K562 (cell line): ENCODE data around the gene LPCAT1. TPM values are rescaled to one million over a fixed set of nuclear protein-coding genes. Genes with fewer than 3 reads are reported as not detected.

Experiments
- ATAC-seq: fragments of 200-7000 bp; cut with Tn5 transposase; 3 replicates; pipeline ENCODE4 v1.9.1; 2020; ENCODE audit warnings: moderate library complexity
- BruUV-seq: library from RNA; stranded (reverse); fragments of 400-500 nt; replicated peaks from 2 replicates; lab custom pipeline; 2021; lab: Mats Ljungman, UMichigan
- CTCF ChIA-PET: fragments of 300-600 bp; formaldehyde crosslinking; extraction: SDS; loops from one replicate; lab custom pipeline; 2021; ENCODE audit warnings: low intra/inter-chr PET ratio; lab: Yijun Ruan, JAX
- POLR2A ChIA-PET: fragments of 300-600, 350-650 bp; sonication (Branson Sonifier 250); formaldehyde crosslinking; extraction: SDS; loops from one replicate; lab custom pipeline; 2021; ENCODE audit warnings: antibody characterized with exemption, inconsistent platforms; lab: Yijun Ruan, JAX
- DNase-seq, 4 experiments: peaks; one replicate each; pipeline versions ENCODE4 v3.0.0 to v3.0.0-alpha.2; 2011 to 2018; ENCODE audit warnings: low spot score in 3 of 4, mixed read lengths in 3 of 4; ENCODE audit errors: extremely low read depth in 1 of 4
- FAIRE-seq: peaks from 2 replicates; lab custom pipeline; 2011; peaks lifted over from hg19 to GRCh38; lab: Jason Lieb, UNC
- H2AFZ ChIP-seq: 2 replicates; pipeline ENCODE4 v1.6.0; 2011; ENCODE audit warnings: low read depth, low read length, control low read depth, inconsistent platforms
- H3K27ac ChIP-seq: fragments of 200-600 bp; 3 replicates; pipeline ENCODE4 v1.8.0; 2011; ENCODE audit warnings: low read depth, mild to moderate bottlenecking, control low read depth, inconsistent platforms, low read length, moderate library complexity, mixed read lengths; ENCODE audit errors: extremely low read depth
- H3K27me3 ChIP-seq, 2 experiments: fragments of 300-600 bp in 1 of 2; 2 replicates in 1 of 2; 3 replicates in 1 of 2; pipeline versions ENCODE4 v1.6.0 to v1.8.0; 2011; ENCODE audit warnings: inconsistent platforms in 2 of 2, low read length in 2 of 2, mild to moderate bottlenecking in 1 of 2, mixed read lengths in 1 of 2, moderate library complexity in 1 of 2; ENCODE audit not compliant: control insufficient read depth in 2 of 2, insufficient read depth in 2 of 2
- H3K36me3 ChIP-seq: fragments of 300-600 bp; 3 replicates; pipeline ENCODE4 v1.8.0; 2011; ENCODE audit warnings: mild to moderate bottlenecking, low read length, inconsistent platforms; ENCODE audit not compliant: control insufficient read depth, insufficient read depth
- H3K4me1 ChIP-seq, 2 experiments: fragments of 200-600 bp in 1 of 2; replicated peaks in 1 of 2; 2 replicates in 1 of 2; 3 replicates in 1 of 2; pipeline versions ENCODE4 v1.5.1 to v1.8.0; 2011; ENCODE audit warnings: inconsistent platforms in 2 of 2, low read length in 2 of 2, mild to moderate bottlenecking in 1 of 2, mixed read lengths in 1 of 2, moderate library complexity in 1 of 2; ENCODE audit not compliant: control insufficient read depth in 2 of 2, insufficient read depth in 2 of 2
- H3K4me2 ChIP-seq: 2 replicates; pipeline ENCODE4 v1.6.1; 2011; ENCODE audit warnings: low read length, control low read depth, inconsistent platforms, mixed read lengths; ENCODE audit not compliant: insufficient read depth
- H3K4me3 ChIP-seq: fragments of 200-600 bp; sonication (generic), shearing (Covaris generic); 2 replicates; pipeline ENCODE4 v1.5.1; 2016; ENCODE audit warnings: control low read depth, inconsistent platforms
- H3K79me2 ChIP-seq: fragments of 200-600 bp; 3 replicates; pipeline ENCODE4 v1.8.0; 2011; ENCODE audit warnings: low read length, inconsistent platforms; ENCODE audit not compliant: control insufficient read depth, insufficient read depth
- H3K9ac ChIP-seq, 2 experiments: 2 replicates each; pipeline versions ENCODE4 v1.6.0 to v1.6.1; 2011; ENCODE audit warnings: low read depth in 2 of 2, low read length in 2 of 2, control low read depth in 1 of 2, inconsistent platforms in 1 of 2, mild to moderate bottlenecking in 1 of 2, mixed read lengths in 1 of 2; ENCODE audit not compliant: insufficient read depth in 1 of 2
- H3K9me1 ChIP-seq: one replicate; pipeline ENCODE4 v1.6.0; 2011; ENCODE audit warnings: inconsistent platforms, mild to moderate bottlenecking, low read length, moderate library complexity; ENCODE audit not compliant: control insufficient read depth, insufficient read depth
- H3K9me3 ChIP-seq: replicated peaks from 2 replicates; pipeline ENCODE4 v1.5.1; 2011; ENCODE audit warnings: low read depth, low read length, inconsistent platforms; ENCODE audit not compliant: control insufficient read depth, insufficient read depth
- H4K20me1 ChIP-seq: replicated peaks from 2 replicates; pipeline ENCODE4 v1.6.1; 2011; ENCODE audit warnings: low read length, inconsistent platforms, mixed read lengths; ENCODE audit not compliant: control insufficient read depth, insufficient read depth
- CBX5 ChIP-seq: IDR thresholded peaks from 2 replicates; pipeline ENCODE4 v1.6.1; 2014; ENCODE audit warnings: low read depth, borderline replicate concordance
- DIDO1 ChIP-seq: fragments of 450-650 bp; IDR thresholded peaks from 2 replicates; pipeline ENCODE4 v1.6.1; 2016; ENCODE audit warnings: low read depth, missing biosample characterization, missing genetic modification characterization
- RBBP5 ChIP-seq: fragments of 200-600 bp; sonication (generic); IDR thresholded peaks from 2 replicates; pipeline ENCODE4 v1.6.1; 2012; ENCODE audit warnings: borderline replicate concordance, mild to moderate bottlenecking, low read length, control low read depth, inconsistent platforms; ENCODE audit not compliant: insufficient read depth, poor library complexity, severe bottlenecking
- SIN3B ChIP-seq: fragments of 450-650 bp; IDR thresholded peaks from 2 replicates; pipeline ENCODE4 v1.6.1; 2017; ENCODE audit warnings: low read depth, mild to moderate bottlenecking, moderate library complexity
- ZNF12 ChIP-seq: sonication (generic); formaldehyde crosslinking; IDR thresholded peaks from 2 replicates; pipeline ENCODE4 v1.4.0; 2020; ENCODE audit warnings: mild to moderate bottlenecking, missing genetic modification reagents
- ZNF584 ChIP-seq: fragments of 200-800 bp; sonication (Bioruptor generic); IDR thresholded peaks from 2 replicates; pipeline ENCODE4 v1.6.1; 2016; ENCODE audit warnings: low read depth, mild to moderate bottlenecking, missing genetic modification characterization, missing compliant biosample characterization
- ZNF696 ChIP-seq: fragments of 250-450 bp; sonication (Bioruptor Pico); conservative IDR thresholded peaks from 2 replicates; pipeline ENCODE4 v1.4.0; 2020; ENCODE audit warnings: mild to moderate bottlenecking, moderate library complexity
- ZNF764 ChIP-seq: fragments of 250-450 bp; sonication (Bioruptor Pico); IDR thresholded peaks from 2 replicates; pipeline ENCODE4 v1.4.0; 2020; ENCODE audit warnings: low read depth, mild to moderate bottlenecking, moderate library complexity
- WGBS: fragments of 100-300 bp; shearing (Covaris generic); methylation state at CpG from one replicate; pipeline ENCODE4 v1.1.6; 2016; ENCODE audit warnings: low coverage, mixed read lengths; ENCODE audit not compliant: insufficient coverage; ENCODE audit errors: missing lambda C conversion rate; 5-methylcytosine and 5-hydroxymethylcytosine counted together
- in situ Hi-C: fragments of 300-500 bp; cut with MboI; formaldehyde crosslinking; loops from 4 replicates; pipeline ENCODE4 v1.15.0; 2018; ENCODE audit warnings: inconsistent platforms, mixed read lengths
- intact Hi-C: fragments of 100-400 bp; cut with micrococcal nuclease; formaldehyde crosslinking; loops from 2 replicates; pipeline ENCODE4 v1.14.2; 2022
- polyA plus RNA-seq, 8 experiments: library from polyadenylated mRNA; depleted of rRNA in 4 of 8; stranded (reverse) in 5 of 8; unstranded in 3 of 8; fragments of >200 nt; fragmentation: Nextera tagmentation in 2 of 8; fragmentation: Illumina TruSeq in 1 of 8; extraction: Ambion mirVana in 2 of 8; extraction: Trizol in 1 of 8; gene quantifications; 2 replicates each; pipeline versions ENCODE4 v1.2.1 to v1.2.3, GENCODE V29; 2011 to 2014; ENCODE audit warnings: inconsistent platforms in 1 of 8, missing spikeins in 1 of 8
- total RNA-seq, 7 experiments: library from RNA; depleted of rRNA in 6 of 7; stranded (reverse); fragments of >200 nt in 6 of 7; fragmentation: Illumina TruSeq in 2 of 7; extraction: Trizol in 2 of 7; gene quantifications; 2 replicates each; pipeline versions ENCODE4 v1.2.1 to v1.2.3, GENCODE V29; 2011 to 2021; ENCODE audit warnings: low replicate concordance in 1 of 7

The LPCAT1 gene
- total and polyA plus RNA-seq, 9 of the 15 experiments (the other 6 are each of a cell fraction or from before 2014, with no cell fraction given): 0.14 to 18.4 (median 13.9) TPM

GRCh38 chr5:1468629-1469527 lies 54.9 kb downstream of the LPCAT1 start:
- peaks cover 0 to 9% of the 10 kb centered on the region in 2 experiments; a peak in 1 of 5 replicates for H3K4me1 ChIP-seq
- no peak for FAIRE-seq
- ChIA-PET CTCF (interaction anchor here (1.5 kb wide), 1 partner anchor 172 kb away, joined by 4 read pairs; no protein-coding TSS in a partner anchor), POLR2A (no interaction called here)
- intact Hi-C loops (no loop called here), in situ Hi-C loops (no loop called here)
- no peak overlapping the region for H3K4me2 ChIP-seq
- H3K4me3 ChIP-seq: no peak overlapping the region
- WGBS: 47% methylated on average over 25 of the region's 28 CpGs
- TF ChIP-seq SIN3B (no peak), ZNF696 (no peak), ZNF764 (no peak), RBBP5 (no peak), ZNF12 (CRISPR knock-in tag) (no peak), DIDO1 (tag) (no peak), CBX5 (no peak), ZNF584 (CRISPR knock-in tag) (no peak)
- TF ChIP-seq, all 486 proteins: peak for 0
- BruUV-seq: no TSS peak
- Histone ChIP-seq H3K27me3 (no peaks in the 10 kb centered on the region), H3K9me3 (peaks cover 16% of the 10 kb centered on the region), H3K9ac (peak overlapping the region in 1 of 2 experiments; percentile 31; a peak in 2 of 4 replicates), H3K27ac (no peak overlapping the region), H3K9me1 (no peaks in the 10 kb centered on the region), H4K20me1 (no peaks in the 10 kb centered on the region; the same call in 1 of the 2 replicates), H3K79me2 (no peaks in the 10 kb centered on the region), H2AFZ (no peak overlapping the region), H3K36me3 (no peaks in the 10 kb centered on the region; the same call in 2 of the 3 replicates)
- ATAC-seq (no peak), DNase-seq (no peak)
